Transverse colon (tissue), 4 donors: Measurements from ENCODE around the gene FNDC3B. TPM values are rescaled to one million over a fixed set of nuclear protein-coding genes. Genes with fewer than 3 reads are reported as not detected.

Source experiments
- DNase-seq: peaks from one replicate; pipeline ENCODE4 v3.0.0-alpha.2; 2019
- H3K27ac ChIP-seq, 4 donors: fragments of 200-600 bp; sonication (generic); 2 replicates each; pipeline ENCODE4 v1.5.1; 2016 to 2018; ENCODE audit warnings: inconsistent platforms in 4 of 4
- H3K27me3 ChIP-seq: fragments of 200-600 bp; sonication (generic); 2 replicates; pipeline ENCODE4 v1.5.1; 2017; ENCODE audit warnings: inconsistent platforms
- H3K36me3 ChIP-seq, 4 donors: fragments of 200-600 bp; sonication (generic); 2 replicates each; pipeline ENCODE4 v1.5.1; 2017 to 2019; ENCODE audit warnings: inconsistent platforms in 4 of 4
- H3K4me1 ChIP-seq, 4 donors: fragments of 200-600 bp; sonication (generic); 2 replicates each; pipeline ENCODE4 v1.5.1; 2017 to 2020; ENCODE audit warnings: inconsistent platforms in 4 of 4
- H3K4me3 ChIP-seq, 4 donors: fragments of 200-600 bp; sonication (generic); 1 replicate in 1 of 4; 2 replicates in 3 of 4; pipeline versions ENCODE4 v1.5.1 to v1.6.1; 2017 to 2019; ENCODE audit warnings: inconsistent platforms in 4 of 4
- H3K9me3 ChIP-seq, 2 donors: fragments of 200-600 bp; sonication (generic); 2 replicates each; pipeline ENCODE4 v1.5.1; 2017 to 2019; ENCODE audit warnings: inconsistent platforms in 2 of 2
- EP300 ChIP-seq: sonication (generic); formaldehyde crosslinking; IDR thresholded peaks from one replicate; pipeline ENCODE4 v1.6.1; 2017; ENCODE audit warnings: antibody characterized with exemption, low read depth
- POLR2A ChIP-seq: fragments of 450-650 bp; IDR thresholded peaks from one replicate; pipeline ENCODE4 v1.6.1; 2016; ENCODE audit warnings: antibody characterized with exemption, mild to moderate bottlenecking, moderate library complexity
- POLR2AphosphoS5 ChIP-seq, 3 donors: sonication (generic); formaldehyde crosslinking; IDR thresholded peaks; one replicate each; pipeline ENCODE4 v1.6.1; 2016; ENCODE audit warnings: antibody characterized with exemption in 3 of 3
- WGBS, 2 donors: methylation state at CpG; one replicate each; pipeline ENCODE4 v1.1.5; 2018; ENCODE audit warnings: low coverage in 1 of 2; 5-methylcytosine and 5-hydroxymethylcytosine counted together
- in situ Hi-C, 4 donors: fragments of 200-750 bp; cut with MboI; loops; one replicate each; pipeline versions ENCODE4 v1.15.0 to v1.15.1; 2017; ENCODE audit warnings: low sequenced_read_pairs in 3 of 4, low pct_ligation_motif_present in 1 of 4, low pct_unique_long_range_greater_than_20kb in 1 of 4
- intact Hi-C: fragments of 100-400 bp; cut with DNase I; formaldehyde crosslinking; loops from one replicate; pipeline ENCODE4 v1.15.1; 2023; ENCODE audit warnings: low total_unique reads
- total RNA-seq, 4 donors: library from RNA; depleted of rRNA; stranded (reverse); fragments of >200 nt; gene quantifications; one replicate each; pipeline ENCODE4 v1.1.0, GENCODE V29; 2016
- TF ChIP-seq, protein P1 (sequence below), 5 experiments: fragments of 200-600 bp in 3 of 5; fragments of 450-650 bp in 2 of 5; sonication (generic) in 3 of 5; IDR thresholded peaks; 1 replicate in 2 of 5; 2 replicates in 3 of 5; pipeline ENCODE4 v1.5.1; 2016 to 2017; ENCODE audit warnings: antibody characterized with exemption in 5 of 5, inconsistent platforms in 3 of 5, mild to moderate bottlenecking in 2 of 5, moderate library complexity in 1 of 5

Gene FNDC3B
- total RNA-seq, 4 donors from 2014 or later: 28.5 to 85.7 (median 44.5) TPM

DNA sequence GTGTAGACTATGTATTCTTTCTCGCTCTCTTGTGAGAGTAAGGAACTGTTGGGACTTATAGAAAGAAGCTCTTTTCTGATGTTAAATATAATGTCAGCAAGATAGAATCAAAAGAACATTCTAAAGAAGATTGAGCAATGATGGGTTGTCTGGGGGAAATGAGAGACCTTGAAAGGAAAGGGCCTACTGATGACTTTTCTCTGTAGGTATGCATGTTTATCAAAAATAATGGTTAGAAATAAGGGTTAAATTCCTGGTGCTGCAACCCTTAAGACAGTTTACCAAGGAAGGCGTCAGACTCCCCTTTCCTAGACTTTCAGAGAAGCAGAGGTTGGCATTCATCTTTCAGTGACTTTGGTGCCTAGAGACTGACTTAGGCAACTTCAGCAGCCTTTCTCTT is 339.1 kb downstream of the FNDC3B start:
- Histone ChIP-seq H3K27me3 (no peaks in the 10 kb centered on the region), H3K4me1 (no peaks in the 10 kb centered on the region), H3K4me3 (no peak overlapping the region), H3K27ac (no peak overlapping the region), H3K36me3 (peaks cover 0 to 49% (median 19%) of the 10 kb centered on the region in 4 donors), H3K9me3 (no peaks in the 10 kb centered on the region)
- WGBS, 2 donors: 92% methylated on average over 2 of the region's 2 CpGs; no CpG with 5 or more reads in 1 of the 2 donors
- in situ Hi-C loops: no loop called here
- DNase-seq: no peak
- intact Hi-C loops: no loop called here
- TF ChIP-seq POLR2A (no peak), POLR2AphosphoS5 (IDR thresholded peaks at IDR 0.05) (no peak), EP300 (no peak)
- TF ChIP-seq, protein P1, sequence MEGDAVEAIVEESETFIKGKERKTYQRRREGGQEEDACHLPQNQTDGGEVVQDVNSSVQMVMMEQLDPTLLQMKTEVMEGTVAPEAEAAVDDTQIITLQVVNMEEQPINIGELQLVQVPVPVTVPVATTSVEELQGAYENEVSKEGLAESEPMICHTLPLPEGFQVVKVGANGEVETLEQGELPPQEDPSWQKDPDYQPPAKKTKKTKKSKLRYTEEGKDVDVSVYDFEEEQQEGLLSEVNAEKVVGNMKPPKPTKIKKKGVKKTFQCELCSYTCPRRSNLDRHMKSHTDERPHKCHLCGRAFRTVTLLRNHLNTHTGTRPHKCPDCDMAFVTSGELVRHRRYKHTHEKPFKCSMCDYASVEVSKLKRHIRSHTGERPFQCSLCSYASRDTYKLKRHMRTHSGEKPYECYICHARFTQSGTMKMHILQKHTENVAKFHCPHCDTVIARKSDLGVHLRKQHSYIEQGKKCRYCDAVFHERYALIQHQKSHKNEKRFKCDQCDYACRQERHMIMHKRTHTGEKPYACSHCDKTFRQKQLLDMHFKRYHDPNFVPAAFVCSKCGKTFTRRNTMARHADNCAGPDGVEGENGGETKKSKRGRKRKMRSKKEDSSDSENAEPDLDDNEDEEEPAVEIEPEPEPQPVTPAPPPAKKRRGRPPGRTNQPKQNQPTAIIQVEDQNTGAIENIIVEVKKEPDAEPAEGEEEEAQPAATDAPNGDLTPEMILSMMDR (IDR thresholded peaks at IDR 0.05): no peak

DNA sequence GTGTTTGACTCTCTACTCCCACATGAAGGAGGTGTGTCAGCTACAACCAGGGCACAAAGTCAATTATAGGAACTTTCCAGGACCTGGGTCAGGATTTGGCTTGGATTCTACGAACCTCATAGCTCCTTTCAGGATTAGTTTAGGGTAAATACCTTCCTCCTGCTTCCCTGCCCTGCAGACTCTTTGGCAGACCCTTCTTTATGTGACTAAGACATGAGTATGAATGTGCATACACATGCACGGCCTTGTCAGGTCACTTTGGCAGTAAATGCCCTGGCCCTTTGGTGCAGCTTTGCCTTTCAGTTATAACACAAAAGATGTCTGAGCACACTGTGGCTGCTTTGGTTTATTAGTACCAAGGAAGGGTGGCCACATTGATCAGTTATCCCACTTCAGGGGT is 340.0 kb downstream of the FNDC3B start:
- 86 to 92% methylated on average over 1 to 2 of the region's 2 CpGs for WGBS, 2 donors
- Histone ChIP-seq H3K9me3 (no peaks in the 10 kb centered on the region), H3K4me3 (no peak overlapping the region), H3K27me3 (no peaks in the 10 kb centered on the region), H3K4me1 (no peaks in the 10 kb centered on the region), H3K27ac (no peak overlapping the region), H3K36me3 (peaks cover 0 to 44% (median 19%) of the 10 kb centered on the region in 4 donors)
- intact Hi-C loops (no loop called here), in situ Hi-C loops (no loop called here)
- no peak for DNase-seq
- no peak for TF ChIP-seq EP300
- TF ChIP-seq POLR2A: no peak
- TF ChIP-seq, protein P1 (IDR thresholded peaks at IDR 0.05): no peak
- TF ChIP-seq POLR2AphosphoS5 (IDR thresholded peaks at IDR 0.05): no peak

DNA sequence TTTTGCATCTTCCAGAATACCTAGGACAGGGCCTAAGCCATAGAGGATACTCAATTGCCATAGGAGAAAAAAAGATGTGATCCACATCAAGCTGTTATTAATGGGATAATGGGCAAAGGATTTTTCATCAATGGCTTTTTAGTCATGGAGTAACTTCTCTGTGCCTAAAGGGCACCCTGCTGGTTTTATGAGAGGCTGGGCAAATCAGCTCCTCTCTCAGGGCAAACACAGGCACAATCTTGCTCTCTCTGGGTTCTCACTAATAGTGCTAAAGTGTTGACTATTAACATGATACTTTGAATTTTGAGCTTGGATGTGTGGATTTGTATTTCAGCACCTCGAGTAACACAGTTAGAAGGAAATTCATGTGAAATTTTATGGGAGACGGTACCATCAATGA is 341.3 kb downstream of the FNDC3B start:
- DNase-seq: no peak
- TF ChIP-seq POLR2A: no peak
- no peak for TF ChIP-seq EP300
- TF ChIP-seq POLR2AphosphoS5 (IDR thresholded peaks at IDR 0.05): no peak
- TF ChIP-seq, protein P1 (IDR thresholded peaks at IDR 0.05): no peak
- Histone ChIP-seq H3K4me3 (no peak overlapping the region), H3K27ac (no peak overlapping the region), H3K27me3 (no peaks in the 10 kb centered on the region), H3K36me3 (peaks cover 0 to 40% (median 19%) of the 10 kb centered on the region in 4 donors), H3K9me3 (no peaks in the 10 kb centered on the region), H3K4me1 (no peaks in the 10 kb centered on the region)
- WGBS, 2 donors: 97 to 100% methylated on average over 2 of the region's 2 CpGs
- intact Hi-C loops: no loop called here
- in situ Hi-C loops: no loop called here

DNA sequence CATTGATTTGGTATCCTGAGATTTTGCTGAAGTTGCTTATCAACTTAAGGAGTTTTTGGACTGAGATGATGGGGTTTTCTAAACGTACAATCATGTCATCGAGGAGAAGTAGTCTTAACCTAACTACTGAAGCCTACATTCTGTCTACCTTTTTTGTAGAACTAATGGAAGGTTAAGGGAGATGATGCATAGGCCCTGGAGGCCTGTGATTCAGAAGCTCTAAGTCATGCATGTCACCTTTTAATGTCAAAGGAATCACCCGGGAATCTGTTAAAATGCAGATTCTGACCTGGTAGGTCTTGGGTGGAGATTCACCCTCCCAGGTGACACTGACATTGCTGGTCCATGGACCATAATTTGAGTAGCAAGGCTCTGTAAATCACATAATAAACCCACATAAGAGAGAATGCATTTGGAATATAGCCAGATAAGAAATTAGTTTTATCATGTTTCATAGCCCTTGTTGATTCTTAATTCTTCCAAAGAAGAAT is 344.0 kb downstream of the FNDC3B start:
- peaks cover 0 to 34% (median 18%) of the 10 kb centered on the region in 4 donors for H3K36me3 ChIP-seq
- intact Hi-C loops (no loop called here), in situ Hi-C loops (no loop called here)
- WGBS, 2 donors: 96% methylated on average over 3 of the region's 3 CpGs; no CpG with 5 or more reads in 1 of the 2 donors
- H3K4me3 ChIP-seq: no peak overlapping the region
- H3K27me3 ChIP-seq: no peaks in the 10 kb centered on the region
- no peak for TF ChIP-seq POLR2AphosphoS5 (IDR thresholded peaks at IDR 0.05)
- TF ChIP-seq, protein P1 (IDR thresholded peaks at IDR 0.05): no peak
- no peak for TF ChIP-seq EP300
- TF ChIP-seq POLR2A: no peak
- H3K9me3 ChIP-seq: no peaks in the 10 kb centered on the region
- H3K27ac ChIP-seq: no peak overlapping the region
- H3K4me1 ChIP-seq: no peaks in the 10 kb centered on the region
- no peak for DNase-seq
